Fibroblast of the conjunctiva (primary cell): Measurements from ENCODE around the gene HPD.
"Not testable (repeated sequence)": the region's sequence is repeated elsewhere in the genome, so short reads cannot be mapped to it uniquely, and the experiment has no call there.

Experiments used
- DNase-seq: peaks from one replicate; pipeline ENCODE4 v3.0.0-alpha.2; 2010; ENCODE audit warnings: low read depth

HPD gene

GRCh38 chr12:121861636-121862254 lies 3.1 kb upstream of the HPD start:
- peak; percentile 24 for DNase-seq

DNA sequence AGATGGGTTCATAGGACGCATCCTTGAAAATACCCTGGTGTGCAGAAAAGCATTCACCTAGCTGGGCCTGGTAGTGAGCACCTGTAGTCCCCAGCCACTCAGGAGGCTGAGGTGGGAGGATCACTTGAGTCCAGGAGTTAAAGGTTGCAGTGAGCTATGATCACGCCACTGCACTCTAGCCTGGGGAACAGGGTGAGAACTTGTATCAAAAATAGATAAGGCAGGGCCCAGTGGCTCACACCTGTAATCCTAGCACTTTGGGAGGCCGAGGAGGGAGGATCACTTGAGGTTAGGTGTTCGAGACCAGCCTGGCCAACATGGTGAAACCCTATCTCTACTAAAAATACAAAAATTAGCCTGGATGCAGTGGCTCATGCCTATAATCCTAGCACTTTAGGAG lies 2.0 kb upstream of the HPD start:
- DNase-seq = not testable (repeated sequence)

GRCh38 chr12:121860257-121860656 lies 1.6 kb upstream of the HPD start:
- DNase-seq = no peak

GRCh38 chr12:121858318-121858661 lies 369 bp downstream of the HPD start:
- no peak for DNase-seq

- no peak for DNase-seq
Measured at GRCh38 chr12:121857322-121858246, 1.1 kb downstream of the HPD start.

DNA sequence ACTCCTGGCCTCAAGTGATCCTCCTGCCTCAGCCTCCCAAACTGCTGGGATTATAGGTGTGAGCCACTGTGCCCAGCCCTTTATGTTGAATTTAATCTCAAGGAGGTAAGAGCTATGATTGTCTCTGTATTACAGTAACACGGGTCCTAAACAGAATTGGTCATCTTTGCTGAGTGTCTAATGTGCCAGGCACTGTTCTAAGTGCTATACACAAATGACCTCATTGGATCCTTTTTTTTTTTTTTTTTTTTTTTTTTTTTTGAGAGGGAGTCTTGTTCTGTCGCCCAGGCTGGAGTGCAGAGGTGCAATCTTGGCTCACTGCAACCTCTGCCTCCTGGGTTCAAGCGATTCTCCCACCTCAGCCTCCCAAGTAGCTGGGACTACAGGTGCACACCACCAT lies 6.3 kb downstream of the HPD start:
- DNase-seq = not testable (repeated sequence)

DNA sequence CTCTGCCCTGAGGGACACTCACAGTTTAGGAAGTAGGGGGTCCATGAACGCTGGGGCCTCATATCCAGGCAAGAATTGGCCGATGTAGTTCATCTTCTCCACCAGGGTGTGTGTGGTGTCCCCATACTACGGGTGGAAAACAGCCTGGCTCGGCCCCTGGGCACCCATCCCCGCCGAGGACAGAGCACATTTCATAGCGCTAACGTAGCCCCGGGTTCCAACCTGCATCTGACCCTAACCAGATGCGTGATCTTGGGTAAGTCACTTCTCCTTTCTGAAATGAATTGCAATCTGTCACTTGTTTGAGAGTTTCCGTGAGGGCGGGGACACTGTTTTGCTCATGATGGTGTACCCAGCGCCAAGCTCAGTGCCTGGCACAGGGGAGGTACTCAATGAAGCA lies 9.0 kb downstream of the HPD start:
- no peak for DNase-seq

DNA sequence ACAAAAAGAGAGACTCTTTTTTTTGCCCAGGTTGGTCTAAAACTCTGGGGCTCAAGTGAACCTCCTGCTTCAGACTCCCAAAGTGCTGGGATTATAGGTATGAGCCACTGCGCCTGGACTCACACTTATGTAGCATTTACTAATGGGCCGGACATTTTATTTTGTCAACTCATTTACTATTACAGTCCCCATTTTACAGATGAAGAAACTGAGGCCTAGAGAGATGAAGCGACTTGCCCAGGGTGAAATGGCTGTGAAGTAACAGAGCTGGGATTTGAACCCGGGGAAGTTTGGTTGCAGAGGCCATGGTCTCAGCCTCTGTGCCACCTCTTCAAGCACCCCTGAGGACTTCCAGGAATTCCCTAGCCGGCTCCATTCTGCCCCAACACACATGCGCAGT lies 9.4 kb downstream of the HPD start:
- no peak for DNase-seq

DNA sequence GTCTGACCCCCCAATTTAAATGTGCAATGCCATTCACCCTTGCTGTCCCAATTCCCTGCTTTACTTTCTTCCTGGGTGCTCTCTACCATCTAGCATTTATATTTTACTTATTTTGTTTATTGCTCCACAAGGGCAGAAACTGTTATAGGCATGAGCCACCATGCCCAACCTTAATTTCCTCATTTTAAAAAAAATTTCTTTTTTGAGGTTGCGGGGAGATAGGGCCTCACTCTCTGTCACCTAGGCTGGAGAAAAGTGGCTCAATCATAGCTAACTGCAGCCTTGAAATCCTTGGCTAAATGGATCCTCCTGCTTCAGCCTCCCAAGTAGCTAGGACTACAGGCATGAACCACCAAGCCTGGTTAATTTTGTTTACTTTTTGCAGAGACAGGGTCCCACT lies 13.0 kb downstream of the HPD start:
- no peak for DNase-seq

- no peak for DNase-seq
Measured at GRCh38 chr12:121843236-121843982, 15.2 kb downstream of the HPD start.

DNA sequence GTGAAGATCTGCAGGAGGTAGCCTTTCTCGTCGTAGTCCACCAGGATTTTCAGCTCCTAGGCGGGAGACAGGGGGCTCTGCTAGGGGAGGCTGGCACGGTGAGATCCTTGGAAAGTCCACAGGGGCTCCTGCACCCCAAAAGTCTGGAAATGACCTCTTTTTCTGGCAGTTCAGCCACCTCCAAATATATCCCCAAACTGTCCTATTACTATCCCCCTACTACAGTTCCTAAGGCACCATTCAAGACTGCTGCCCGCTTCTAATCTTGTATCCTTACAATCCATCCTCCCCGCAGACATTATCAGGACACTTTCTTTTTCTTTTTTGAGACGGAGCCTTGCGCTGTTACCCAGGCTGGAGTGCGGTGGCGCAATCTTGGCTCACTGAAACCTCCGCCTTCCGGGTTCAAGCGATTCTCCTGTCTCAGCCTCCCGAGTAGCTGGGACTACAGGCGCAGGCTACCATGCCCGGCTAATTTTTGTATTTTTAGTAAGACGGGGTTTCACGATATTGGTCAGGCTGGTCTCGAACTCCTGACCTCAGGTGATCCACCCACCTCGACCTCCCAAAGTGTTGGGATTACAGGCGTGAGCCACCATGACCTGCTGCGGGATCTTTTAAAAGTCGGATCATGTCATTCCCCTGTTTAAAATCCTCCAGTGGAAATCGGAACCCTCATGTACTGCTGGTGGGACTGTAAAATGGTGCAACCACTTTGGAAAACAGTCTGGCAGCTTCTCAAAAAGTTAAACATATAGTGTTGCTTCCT lies 18.5 kb downstream of the HPD start:
- no peak for DNase-seq

DNA sequence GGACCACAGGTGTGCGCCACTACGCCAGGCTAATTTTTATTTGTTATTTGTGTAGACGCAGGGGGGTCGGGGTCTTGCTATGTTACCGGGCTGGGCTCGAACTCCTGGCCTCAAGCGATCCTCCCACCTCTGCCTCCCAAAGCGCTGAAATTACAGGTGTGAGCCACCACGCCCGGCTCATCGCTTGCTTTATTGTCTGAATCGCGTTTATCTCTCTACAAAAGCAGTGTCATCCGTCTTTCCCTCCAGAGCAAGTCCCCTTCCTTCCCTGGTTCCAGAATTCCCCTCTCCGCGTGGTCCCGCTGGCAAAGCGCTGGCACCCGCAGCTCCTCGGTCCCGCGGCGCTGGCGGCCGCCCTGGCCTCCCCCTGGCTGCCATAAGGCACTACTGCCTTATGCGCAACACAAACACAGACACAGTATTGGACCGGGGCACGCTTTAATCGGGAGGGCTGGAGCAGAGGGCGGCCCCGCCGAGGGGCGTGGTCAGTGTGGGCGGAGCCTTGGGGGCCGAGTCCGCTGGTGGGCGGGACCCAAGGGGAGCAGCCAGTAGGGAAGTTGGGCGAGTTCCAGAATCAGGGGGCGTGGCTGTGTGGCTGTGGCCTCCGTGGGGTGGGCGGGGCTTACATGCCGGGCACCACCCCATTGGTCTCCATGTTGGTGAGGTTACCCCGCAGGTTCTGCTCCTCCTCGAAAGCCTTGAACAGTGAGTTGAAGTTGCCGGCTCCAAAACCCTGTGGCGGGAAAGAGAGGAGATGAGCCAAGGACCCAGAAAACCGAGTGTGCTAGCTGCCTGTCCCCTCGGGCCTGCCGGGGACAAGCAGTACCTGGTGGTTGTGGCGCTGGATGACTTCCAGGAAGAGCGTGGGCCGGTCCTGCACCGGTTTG lies 19.3 kb downstream of the HPD start:
- peak; percentile 97 for DNase-seq

- DNase-seq = no peak
Measured at GRCh38 chr12:121838126-121838525, 20.5 kb downstream of the HPD start.

- no peak for DNase-seq
Measured at GRCh38 chr12:121837680-121838079, 21.0 kb downstream of the HPD start.

DNA sequence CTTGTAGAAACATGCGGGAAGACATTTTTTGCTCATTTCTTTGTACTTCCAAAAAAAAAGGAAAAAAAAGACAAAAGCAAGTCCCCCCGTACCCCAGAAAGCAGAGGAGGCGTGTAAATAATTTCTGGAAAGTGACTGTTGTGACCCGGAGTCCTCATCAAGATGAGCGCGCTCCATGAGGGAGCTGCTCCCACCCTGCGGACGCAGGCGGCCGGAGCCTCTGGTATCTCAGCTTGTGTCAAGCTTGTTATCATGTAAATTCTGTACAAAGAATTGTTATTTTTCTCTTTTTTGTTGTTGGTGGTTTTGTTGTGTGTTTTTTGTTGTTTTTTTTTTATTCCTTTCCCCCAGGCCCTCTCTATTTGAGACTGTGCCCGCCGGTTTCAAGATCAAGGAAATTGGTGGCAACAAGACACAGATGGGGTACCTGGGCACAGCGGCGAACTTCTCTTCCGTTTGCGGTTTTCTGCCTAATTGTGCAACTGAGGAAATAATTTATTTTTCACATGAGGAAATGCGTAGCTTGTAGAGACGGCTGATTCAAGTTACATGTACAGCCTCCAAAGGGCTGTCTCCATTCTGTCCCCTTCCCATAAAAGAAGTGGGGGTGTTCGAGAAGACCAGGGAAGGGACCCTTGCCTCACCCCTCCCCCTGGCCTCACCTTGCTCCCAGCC lies 27.0 kb downstream of the HPD start:
- DNase-seq = no peak

GRCh38 chr12:121830588-121831265 lies 27.9 kb downstream of the HPD start:
- no peak for DNase-seq

DNA sequence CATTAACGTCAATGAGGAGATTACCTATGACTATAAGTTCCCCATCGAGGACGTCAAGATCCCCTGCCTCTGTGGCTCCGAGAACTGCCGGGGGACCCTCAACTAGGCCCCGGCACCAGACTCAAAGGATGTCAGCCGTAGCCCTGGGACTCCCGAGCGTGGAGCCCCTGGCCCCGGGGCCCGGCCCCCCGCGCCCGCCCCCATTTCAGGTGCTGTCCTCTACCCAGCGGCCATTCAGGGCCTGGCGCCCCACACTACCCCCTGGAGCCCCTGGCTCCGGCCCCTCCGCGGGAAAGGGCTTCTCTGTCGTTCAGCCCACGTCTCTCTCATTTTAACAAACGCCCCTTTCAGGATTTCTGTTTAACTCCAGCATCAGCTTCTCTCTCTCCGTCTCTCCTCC lies 28.5 kb downstream of the HPD start:
- no peak for DNase-seq

- DNase-seq = no peak
Measured at GRCh38 chr12:121829250-121829918, 29.3 kb downstream of the HPD start.

DNA sequence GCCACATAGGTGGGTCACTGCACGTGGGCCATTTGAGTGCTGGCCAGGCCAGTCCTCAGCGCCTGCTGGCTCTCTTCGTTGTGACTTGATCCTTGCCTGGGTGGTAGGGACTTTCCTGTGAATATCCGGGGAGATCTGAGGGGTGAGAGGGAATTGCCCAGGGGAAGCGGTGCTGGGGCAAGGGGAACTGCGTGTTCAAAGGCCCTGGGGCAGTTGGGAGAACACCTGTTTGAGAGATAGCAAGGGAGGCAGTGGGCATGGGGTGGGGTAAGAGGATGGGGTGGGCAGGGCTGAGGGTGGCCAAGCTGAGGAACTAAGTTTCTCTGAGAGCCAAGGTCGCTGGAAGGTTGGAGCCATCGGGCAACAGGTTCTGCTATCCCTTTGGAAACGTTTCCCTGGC lies 29.8 kb downstream of the HPD start:
- DNase-seq = no peak
